Effector memory CD4-positive, alpha-beta T cell (primary cell): ENCODE data around the gene SLC25A20.

Experiments used
- DNase-seq, 3 donors: peaks; one replicate each; pipeline ENCODE4 v3.0.0-alpha.2; 2020
- H3K27ac ChIP-seq: 2 replicates; pipeline ENCODE4 v1.7.0; 2013; ENCODE audit warnings: mild to moderate bottlenecking, low read length, moderate library complexity; ENCODE audit not compliant: insufficient read depth, poor library complexity, severe bottlenecking
- H3K27me3 ChIP-seq: replicated peaks from 2 replicates; pipeline ENCODE4 v1.7.0; 2013; ENCODE audit warnings: mild to moderate bottlenecking, low read length; ENCODE audit not compliant: insufficient read depth, control insufficient read depth, poor library complexity, severe bottlenecking
- H3K36me3 ChIP-seq: 2 replicates; pipeline ENCODE4 v1.7.0; 2013; ENCODE audit warnings: mild to moderate bottlenecking, low read length, moderate library complexity; ENCODE audit not compliant: control insufficient read depth, insufficient read depth
- H3K4me1 ChIP-seq: 2 replicates; pipeline ENCODE4 v1.7.0; 2013; ENCODE audit warnings: low read length, mild to moderate bottlenecking; ENCODE audit not compliant: control insufficient read depth, insufficient read depth, poor library complexity, severe bottlenecking
- H3K4me3 ChIP-seq: 2 replicates; pipeline ENCODE4 v1.7.0; 2013; ENCODE audit warnings: low read length, low read depth, mild to moderate bottlenecking; ENCODE audit not compliant: insufficient read depth, poor library complexity, severe bottlenecking
- H3K9me3 ChIP-seq: 2 replicates; pipeline ENCODE4 v1.7.0; 2013; ENCODE audit warnings: mild to moderate bottlenecking, low read length, moderate library complexity; ENCODE audit not compliant: control insufficient read depth

The SLC25A20 gene

DNA sequence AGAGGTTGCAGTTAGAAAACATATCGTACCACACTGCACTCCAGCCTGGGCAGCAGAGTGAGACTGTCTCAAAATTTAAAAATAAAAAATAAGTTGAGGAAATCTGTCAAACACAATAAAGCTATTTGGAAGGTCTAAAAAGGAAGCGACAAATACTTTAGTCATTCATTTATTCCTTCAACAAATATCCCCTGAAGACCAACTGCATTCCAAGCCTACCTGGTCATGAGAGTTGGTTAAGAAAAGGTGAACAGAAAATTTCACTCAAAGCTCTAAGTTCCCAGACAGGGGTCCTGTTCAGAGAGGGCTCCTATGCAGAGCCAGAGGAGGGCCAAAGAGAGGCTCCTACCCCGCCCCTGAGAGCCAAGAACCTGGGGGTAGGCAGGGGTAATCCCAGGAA is 35.6 kb downstream of the SLC25A20 start:
- H3K27ac ChIP-seq = no peak overlapping the region
- no peak for DNase-seq
- no peaks in the 10 kb centered on the region for H3K9me3 ChIP-seq
- H3K36me3 ChIP-seq = peaks cover 22% of the 10 kb centered on the region
- H3K27me3 ChIP-seq = no peaks in the 10 kb centered on the region
- no peaks in the 10 kb centered on the region for H3K4me1 ChIP-seq
- no peak overlapping the region for H3K4me3 ChIP-seq

DNA sequence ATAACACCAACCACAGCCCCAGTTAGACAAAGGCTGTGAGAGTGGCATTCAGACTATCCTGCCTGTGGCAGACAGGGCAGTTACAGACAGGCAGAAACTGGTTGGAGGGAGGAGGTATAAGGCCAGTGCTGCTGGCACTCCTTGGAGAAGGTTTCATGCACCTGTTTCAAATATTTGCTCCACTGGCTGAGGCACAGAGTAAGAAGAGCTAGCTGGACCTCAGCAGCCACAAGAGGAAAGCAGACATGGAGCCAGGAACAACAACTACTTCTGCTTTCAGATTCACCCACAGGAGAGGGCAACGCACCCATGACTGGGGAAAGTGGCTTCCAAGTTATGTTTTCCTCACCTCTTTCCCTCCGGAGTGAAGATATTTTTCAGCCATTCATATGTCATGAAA is 39.5 kb downstream of the SLC25A20 start:
- Histone ChIP-seq H3K27me3 (no peaks in the 10 kb centered on the region), H3K36me3 (peaks cover 26% of the 10 kb centered on the region)
- no peak for DNase-seq

DNA sequence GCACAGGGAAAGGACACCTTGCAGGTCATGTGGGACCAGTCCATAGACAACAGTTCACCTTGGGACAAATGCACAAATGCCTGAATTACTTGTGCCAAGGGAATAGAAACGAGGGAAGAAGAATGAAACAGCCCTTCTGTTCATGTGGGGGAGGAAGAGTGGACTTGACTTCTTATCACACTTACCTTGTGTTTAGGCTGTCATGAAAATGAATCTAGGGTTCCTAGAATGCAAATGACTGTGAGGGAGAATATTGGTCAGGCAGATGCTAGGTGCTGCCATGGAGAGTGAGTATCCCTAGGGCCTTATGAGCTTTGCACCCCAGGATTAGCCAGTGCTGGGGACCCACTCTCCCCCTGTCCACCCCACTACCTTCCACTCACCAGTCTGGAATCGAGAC is 40.0 kb downstream of the SLC25A20 start:
- DNase-seq = no peak
- H3K9me3 ChIP-seq = no peaks in the 10 kb centered on the region
- no peak overlapping the region for H3K4me3 ChIP-seq
- H3K27me3 ChIP-seq = no peaks in the 10 kb centered on the region
- peaks cover 26% of the 10 kb centered on the region for H3K36me3 ChIP-seq
- no peak overlapping the region for H3K27ac ChIP-seq
- no peaks in the 10 kb centered on the region for H3K4me1 ChIP-seq

More for the DNA sequence above, 39.5 kb downstream of the SLC25A20 start:
- no peaks in the 10 kb centered on the region for H3K9me3 ChIP-seq
- no peak overlapping the region for H3K4me3 ChIP-seq
- no peak overlapping the region for H3K27ac ChIP-seq
- H3K4me1 ChIP-seq = no peaks in the 10 kb centered on the region

DNA sequence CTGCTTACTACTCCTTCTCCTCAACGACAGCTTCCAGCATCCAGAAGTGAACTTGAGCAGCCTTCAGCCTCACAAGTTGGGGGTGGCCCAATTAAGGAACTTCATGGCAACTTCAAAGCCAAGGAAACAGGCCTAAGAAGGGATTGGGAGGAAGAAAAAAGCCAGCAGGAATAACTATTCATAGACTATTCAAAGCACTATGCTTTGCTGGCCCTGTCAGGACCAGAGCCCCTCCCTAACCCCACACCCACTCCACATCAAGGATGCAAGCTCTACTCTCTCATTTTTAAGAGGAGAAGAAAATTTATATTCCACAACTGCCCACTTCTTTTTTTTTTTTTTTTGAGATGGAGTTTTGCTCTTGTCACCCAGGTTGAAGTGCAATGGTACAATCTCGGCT is 41.0 kb downstream of the SLC25A20 start:
- DNase-seq = no peak
- H3K27ac ChIP-seq = no peak overlapping the region
- no peak overlapping the region for H3K4me3 ChIP-seq
- no peaks in the 10 kb centered on the region for H3K9me3 ChIP-seq
- no peaks in the 10 kb centered on the region for H3K4me1 ChIP-seq
- no peaks in the 10 kb centered on the region for H3K27me3 ChIP-seq
- peaks cover 26% of the 10 kb centered on the region for H3K36me3 ChIP-seq

DNA sequence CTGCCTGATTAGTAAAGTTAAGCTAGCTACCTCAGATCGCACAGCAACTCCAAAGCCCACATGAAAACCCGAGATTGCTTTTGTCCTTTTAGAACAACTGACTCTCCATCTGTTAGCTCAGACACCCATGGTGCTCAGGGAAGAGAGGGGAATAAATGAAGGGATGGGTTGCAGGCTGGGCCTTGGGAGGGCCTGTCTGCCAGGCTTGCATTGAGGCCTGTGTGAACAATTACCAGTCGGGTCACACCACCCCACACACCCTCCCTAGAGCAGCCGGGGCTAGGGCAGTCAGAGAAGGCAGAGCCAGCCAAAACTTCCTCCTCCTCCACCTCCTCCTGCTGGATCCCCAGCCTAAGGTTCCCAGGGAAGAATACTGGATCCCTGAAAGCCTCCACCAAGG is 42.2 kb downstream of the SLC25A20 start:
- H3K27ac ChIP-seq = no peak overlapping the region
- H3K4me1 ChIP-seq = no peaks in the 10 kb centered on the region
- H3K36me3 ChIP-seq = peaks cover 20% of the 10 kb centered on the region
- no peak overlapping the region for H3K4me3 ChIP-seq
- no peaks in the 10 kb centered on the region for H3K27me3 ChIP-seq
- DNase-seq = no peak
- H3K9me3 ChIP-seq = no peaks in the 10 kb centered on the region

DNA sequence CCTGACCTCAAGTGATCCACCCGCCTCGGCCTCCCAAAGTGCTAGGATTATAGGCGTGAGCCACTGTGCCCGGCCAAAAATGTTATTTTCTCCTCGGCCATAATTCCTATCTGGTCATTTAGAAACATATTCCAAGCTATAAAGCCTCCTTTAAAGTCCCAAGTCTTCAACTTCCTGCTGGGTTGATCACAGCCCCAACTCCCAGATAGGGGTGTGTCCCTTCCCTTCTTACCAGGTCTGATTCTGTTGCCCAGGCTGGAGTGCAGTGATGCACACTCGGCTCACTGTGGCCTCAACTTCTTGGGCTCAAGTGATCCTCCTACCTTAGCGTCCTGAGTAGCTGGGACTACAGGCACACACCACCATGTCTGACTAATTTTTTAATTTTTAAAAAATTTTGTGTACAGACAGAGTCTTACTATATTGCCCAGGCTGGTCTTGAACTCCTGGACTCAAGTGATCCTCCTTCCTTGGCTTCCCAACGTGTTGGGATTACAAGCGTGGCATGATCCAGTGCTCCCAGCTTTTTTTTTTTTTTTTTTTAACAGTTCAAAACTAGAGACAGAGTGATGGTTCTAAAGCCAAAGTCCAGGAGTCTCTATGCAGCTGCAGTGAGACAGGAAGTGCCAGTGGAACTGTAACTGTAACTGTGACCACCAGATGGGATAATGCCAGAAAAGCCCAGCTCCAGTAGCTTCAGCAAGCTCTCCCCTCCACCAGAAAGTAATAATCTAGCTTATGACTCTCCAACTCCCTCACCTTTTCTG is 42.8 kb downstream of the SLC25A20 start:
- Histone ChIP-seq H3K9me3 (no peaks in the 10 kb centered on the region), H3K27me3 (no peaks in the 10 kb centered on the region), H3K4me3 (no peak overlapping the region), H3K27ac (no peak overlapping the region), H3K36me3 (peaks cover 20% of the 10 kb centered on the region), H3K4me1 (no peaks in the 10 kb centered on the region)
- no peak for DNase-seq

DNA sequence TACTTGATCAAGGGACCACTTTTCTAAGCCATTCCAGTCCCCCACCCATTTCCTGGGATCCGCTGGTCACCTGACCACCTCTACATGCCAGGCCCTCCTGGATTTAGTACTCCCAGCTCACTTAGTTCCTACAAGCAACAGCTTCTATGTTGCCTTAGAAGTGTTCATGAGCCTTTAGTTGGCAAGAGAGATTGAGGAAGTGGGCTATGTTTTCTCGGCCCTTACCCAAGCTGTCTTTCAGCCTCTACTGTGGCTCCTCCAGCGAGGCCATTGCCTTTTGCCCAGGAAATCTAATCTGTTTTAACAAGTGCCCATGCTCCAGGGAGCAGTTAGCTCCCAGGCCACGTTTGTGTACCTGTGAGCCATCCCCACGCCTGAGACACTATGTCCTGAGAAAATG is 46.5 kb downstream of the SLC25A20 start:
- H3K4me3 ChIP-seq = no peak overlapping the region
- H3K36me3 ChIP-seq = no peaks in the 10 kb centered on the region
- no peaks in the 10 kb centered on the region for H3K27me3 ChIP-seq
- H3K9me3 ChIP-seq = no peaks in the 10 kb centered on the region
- no peak for DNase-seq
- H3K4me1 ChIP-seq = peaks cover 5% of the 10 kb centered on the region
- H3K27ac ChIP-seq = no peak overlapping the region

DNA sequence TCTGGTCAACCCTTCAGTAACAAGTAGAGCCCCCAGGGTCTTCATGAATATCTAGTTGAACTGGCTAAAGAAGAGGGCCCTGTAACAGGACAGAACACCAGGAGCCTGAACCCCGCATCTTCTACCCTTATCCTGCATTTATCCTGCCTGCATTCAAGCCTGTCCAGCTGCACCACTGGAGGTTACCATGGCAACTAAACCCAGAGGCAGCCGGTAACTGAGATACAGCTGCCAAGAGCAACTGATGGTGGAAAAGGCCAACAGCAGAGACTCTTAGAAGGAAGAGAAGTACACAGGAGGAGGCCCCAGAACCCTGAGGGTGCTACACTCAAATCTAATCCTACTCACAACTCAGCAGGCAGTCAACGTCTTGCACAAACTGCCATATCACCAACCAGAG is 47.3 kb downstream of the SLC25A20 start:
- H3K4me1 ChIP-seq = peaks cover 10% of the 10 kb centered on the region
- H3K9me3 ChIP-seq = no peaks in the 10 kb centered on the region
- H3K36me3 ChIP-seq = no peaks in the 10 kb centered on the region
- no peak overlapping the region for H3K4me3 ChIP-seq
- no peak overlapping the region for H3K27ac ChIP-seq
- DNase-seq = no peak
- H3K27me3 ChIP-seq = no peaks in the 10 kb centered on the region

DNA sequence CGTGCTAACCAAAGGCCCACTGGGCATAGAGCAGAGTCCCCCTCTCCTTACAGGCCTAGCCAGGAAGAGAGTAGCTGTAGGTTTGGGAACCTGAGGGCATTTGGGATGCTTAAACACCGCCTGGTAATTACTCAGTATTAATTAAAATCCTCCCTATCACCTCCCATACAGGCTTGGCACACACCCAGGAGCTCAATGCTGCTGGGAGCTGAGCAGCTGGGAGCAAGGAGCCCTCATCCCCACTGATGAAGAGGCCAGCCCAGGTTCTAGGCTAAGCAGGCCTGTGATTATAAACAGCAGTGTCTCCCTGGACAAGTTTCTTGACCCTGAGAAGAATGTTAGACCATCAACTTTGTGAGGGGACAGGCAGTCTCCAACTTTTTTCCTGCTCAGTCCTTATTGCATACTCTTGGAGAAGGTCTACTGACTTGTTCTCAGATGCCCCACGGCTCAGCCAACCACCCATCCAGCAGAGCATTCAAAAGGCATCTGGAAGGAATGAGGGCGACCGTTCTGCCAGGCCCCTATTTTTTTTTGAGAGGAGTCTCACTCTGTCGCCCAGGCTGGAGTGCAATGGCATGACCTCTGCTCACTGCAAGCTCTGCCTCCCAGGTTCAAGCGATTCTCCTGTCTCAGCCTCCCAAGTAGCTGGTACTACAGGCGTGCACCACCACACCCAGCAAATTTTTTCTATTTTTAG is 49.7 kb downstream of the SLC25A20 start:
- Histone ChIP-seq H3K4me1 (peaks cover 14% of the 10 kb centered on the region), H3K27ac (peak overlapping the region; percentile 66)
- no peak for DNase-seq

More for the DNA sequence above, 49.7 kb downstream of the SLC25A20 start:
- Histone ChIP-seq H3K4me3 (no peak overlapping the region), H3K36me3 (no peaks in the 10 kb centered on the region), H3K27me3 (no peaks in the 10 kb centered on the region), H3K9me3 (no peaks in the 10 kb centered on the region)
